ENCODE measurements around the gene CCNY. TPM values are rescaled to one million over a fixed set of nuclear protein-coding genes. Genes with fewer than 3 reads are reported as not detected.

CCNY gene
- total RNA-seq, 2 experiments from 2014 or later: 64.9 to 66.9 TPM

DNA sequence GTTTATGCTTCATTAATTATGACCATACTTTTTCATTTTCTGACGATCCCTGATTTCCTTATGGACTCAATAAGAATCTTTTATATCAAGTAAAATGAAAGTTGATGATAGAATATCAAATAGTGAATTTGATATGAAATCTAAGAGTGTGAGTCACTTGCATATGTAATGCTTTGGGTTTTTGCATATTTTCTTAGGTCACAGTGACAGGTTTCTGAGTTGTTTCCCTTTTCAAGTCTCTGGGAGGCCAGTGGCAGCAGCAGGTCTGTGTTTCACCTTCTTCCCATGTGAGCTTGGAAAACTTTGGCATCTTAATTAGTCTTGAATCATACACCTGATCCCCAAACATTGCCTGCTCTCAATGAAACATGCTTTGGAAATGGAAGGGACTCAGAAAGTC lies 234.1 kb downstream of the CCNY start:
- CTCF ChIA-PET: no interaction called here
- no peaks in the 10 kb centered on the region for H3K9me3 Mint-ChIP-seq
- Histone ChIP-seq H3K9me3 (ENCODE audit: control insufficient read depth in 1 of 2, insufficient read depth in 1 of 2, low read length in 2 of 2) (no peaks in the 10 kb centered on the region), H3K4me1 (ENCODE audit: insufficient read depth, low read length) (no peaks in the 10 kb centered on the region), H3K4me3 (ENCODE audit: low read length) (no peak overlapping the region), H3K27me3 (ENCODE audit: control insufficient read depth in 1 of 2, insufficient read depth in 2 of 2, low read length in 2 of 2) (no peaks in the 10 kb centered on the region), H3K36me3 (ENCODE audit: insufficient read depth, low read length) (peaks cover 47% of the 10 kb centered on the region), H3K27ac (ENCODE audit: low read depth in 1 of 2, low read length in 2 of 2) (no peak overlapping the region)
- POLR2A ChIA-PET: no interaction called here
- no peak overlapping the region for H3K27ac Mint-ChIP-seq
- H3K4me3 Mint-ChIP-seq: no peak overlapping the region
- H3K36me3 Mint-ChIP-seq (ENCODE audit: low read depth): peaks cover 89% of the 10 kb centered on the region
- intact Hi-C loops (cut with DNase I, micrococcal nuclease): no loop called here
- DNase-seq: no peak
- TF ChIP-seq, protein P1, sequence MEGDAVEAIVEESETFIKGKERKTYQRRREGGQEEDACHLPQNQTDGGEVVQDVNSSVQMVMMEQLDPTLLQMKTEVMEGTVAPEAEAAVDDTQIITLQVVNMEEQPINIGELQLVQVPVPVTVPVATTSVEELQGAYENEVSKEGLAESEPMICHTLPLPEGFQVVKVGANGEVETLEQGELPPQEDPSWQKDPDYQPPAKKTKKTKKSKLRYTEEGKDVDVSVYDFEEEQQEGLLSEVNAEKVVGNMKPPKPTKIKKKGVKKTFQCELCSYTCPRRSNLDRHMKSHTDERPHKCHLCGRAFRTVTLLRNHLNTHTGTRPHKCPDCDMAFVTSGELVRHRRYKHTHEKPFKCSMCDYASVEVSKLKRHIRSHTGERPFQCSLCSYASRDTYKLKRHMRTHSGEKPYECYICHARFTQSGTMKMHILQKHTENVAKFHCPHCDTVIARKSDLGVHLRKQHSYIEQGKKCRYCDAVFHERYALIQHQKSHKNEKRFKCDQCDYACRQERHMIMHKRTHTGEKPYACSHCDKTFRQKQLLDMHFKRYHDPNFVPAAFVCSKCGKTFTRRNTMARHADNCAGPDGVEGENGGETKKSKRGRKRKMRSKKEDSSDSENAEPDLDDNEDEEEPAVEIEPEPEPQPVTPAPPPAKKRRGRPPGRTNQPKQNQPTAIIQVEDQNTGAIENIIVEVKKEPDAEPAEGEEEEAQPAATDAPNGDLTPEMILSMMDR (IDR thresholded peaks at IDR 0.05): no peak
- no peak for ATAC-seq (ENCODE audit: poor library complexity)
- H3K4me1 Mint-ChIP-seq (ENCODE audit: low read depth): no peaks in the 10 kb centered on the region
- no peaks in the 10 kb centered on the region for H3K27me3 Mint-ChIP-seq

DNA sequence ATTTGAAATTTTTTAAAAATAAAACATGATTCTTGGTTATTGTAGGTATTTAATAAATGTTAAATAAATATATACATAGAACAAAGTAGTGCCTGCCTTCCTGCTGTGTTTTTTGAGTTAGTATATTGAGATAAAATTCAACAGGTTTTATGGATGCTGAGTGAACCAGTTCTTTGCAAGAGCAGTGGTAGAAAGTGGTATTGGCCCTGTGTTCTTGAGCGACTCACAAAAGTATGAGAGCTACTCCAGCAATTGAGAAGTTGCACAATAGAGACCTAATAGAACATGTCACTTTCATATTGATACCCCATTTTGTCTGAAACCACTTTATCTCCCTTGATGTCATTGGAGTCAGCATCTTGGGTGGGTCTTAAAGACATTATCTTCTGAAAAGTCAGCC lies 236.3 kb downstream of the CCNY start:
- no peak overlapping the region for H3K27ac Mint-ChIP-seq
- CTCF ChIA-PET: interaction anchor here (2.5 kb wide), 1 partner anchor 9 kb away, joined by 6 read pairs; no protein-coding TSS in a partner anchor
- POLR2A ChIA-PET: no interaction called here
- no peaks in the 10 kb centered on the region for H3K9me3 Mint-ChIP-seq
- DNase-seq (no peak), ATAC-seq (ENCODE audit: poor library complexity) (no peak)
- Histone ChIP-seq H3K36me3 (ENCODE audit: insufficient read depth, low read length) (peaks cover 31% of the 10 kb centered on the region), H3K4me1 (ENCODE audit: insufficient read depth, low read length) (no peaks in the 10 kb centered on the region), H3K9me3 (ENCODE audit: control insufficient read depth in 1 of 2, insufficient read depth in 1 of 2, low read length in 2 of 2) (peaks cover 0 to 10% of the 10 kb centered on the region in 2 experiments), H3K4me3 (ENCODE audit: low read length) (no peak overlapping the region), H3K27ac (ENCODE audit: low read depth in 1 of 2, low read length in 2 of 2) (no peak overlapping the region), H3K27me3 (ENCODE audit: control insufficient read depth in 1 of 2, insufficient read depth in 2 of 2, low read length in 2 of 2) (no peaks in the 10 kb centered on the region)
- no peaks in the 10 kb centered on the region for H3K4me1 Mint-ChIP-seq (ENCODE audit: low read depth)
- intact Hi-C loops (cut with DNase I, micrococcal nuclease): no loop called here
- no peaks in the 10 kb centered on the region for H3K27me3 Mint-ChIP-seq
- H3K4me3 Mint-ChIP-seq: no peak overlapping the region
- peaks cover 72% of the 10 kb centered on the region for H3K36me3 Mint-ChIP-seq (ENCODE audit: low read depth)
- TF ChIP-seq, protein P1 (IDR thresholded peaks at IDR 0.05): no peak

DNA sequence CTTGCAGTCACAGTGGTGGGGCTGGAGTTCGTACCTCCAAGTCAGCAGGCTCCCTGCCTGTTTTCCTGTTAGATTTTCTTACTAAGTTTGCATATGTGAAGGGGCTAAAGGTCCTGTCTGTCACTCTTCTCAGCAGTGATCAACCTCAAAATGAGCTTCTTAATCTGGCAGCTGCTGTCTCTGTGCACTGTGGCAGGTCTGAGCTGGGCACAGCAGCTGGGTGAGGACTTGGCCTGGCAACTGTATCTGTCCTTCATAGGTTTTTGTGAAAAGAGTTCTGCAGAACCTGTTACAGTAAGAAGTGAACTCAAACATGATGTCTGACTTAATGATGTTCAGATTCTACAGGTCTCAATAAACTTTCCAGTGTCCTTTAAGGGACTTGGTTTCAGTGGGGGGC lies 237.5 kb downstream of the CCNY start:
- Histone ChIP-seq H3K9me3 (ENCODE audit: control insufficient read depth in 1 of 2, insufficient read depth in 1 of 2, low read length in 2 of 2) (peaks cover 0 to 10% of the 10 kb centered on the region in 2 experiments), H3K36me3 (ENCODE audit: insufficient read depth, low read length) (peaks cover 19% of the 10 kb centered on the region), H3K27me3 (ENCODE audit: control insufficient read depth in 1 of 2, insufficient read depth in 2 of 2, low read length in 2 of 2) (no peaks in the 10 kb centered on the region), H3K4me3 (ENCODE audit: low read length) (no peak overlapping the region), H3K27ac (ENCODE audit: low read depth in 1 of 2, low read length in 2 of 2) (no peak overlapping the region), H3K4me1 (ENCODE audit: insufficient read depth, low read length) (no peaks in the 10 kb centered on the region)
- TF ChIP-seq, protein P1 (IDR thresholded peaks at IDR 0.05): no peak
- Mint-ChIP-seq H3K36me3 (ENCODE audit: low read depth) (peaks cover 60% of the 10 kb centered on the region), H3K9me3 (no peaks in the 10 kb centered on the region), H3K4me1 (ENCODE audit: low read depth) (no peaks in the 10 kb centered on the region), H3K4me3 (no peak overlapping the region), H3K27me3 (no peaks in the 10 kb centered on the region), H3K27ac (no peak overlapping the region)
- CTCF ChIA-PET: interaction anchor here (2.5 kb wide), 1 partner anchor 10 kb away, joined by 6 read pairs; no protein-coding TSS in a partner anchor
- no peak for ATAC-seq (ENCODE audit: poor library complexity)
- no peak for DNase-seq
- intact Hi-C loops (cut with DNase I, micrococcal nuclease): no loop called here
- POLR2A ChIA-PET: no interaction called here
